22Rv1 (cell line): ENCODE results near the gene ZNF341.

Experiments used
- ZFX ChIP-seq: fragments of 450-650 bp; IDR thresholded peaks from 2 replicates; pipeline ENCODE4 v1.6.1; 2017; ENCODE audit warnings: antibody characterized with exemption, borderline replicate concordance
- TF ChIP-seq, protein P1 (sequence below): fragments of 450-650 bp; IDR thresholded peaks from 2 replicates; pipeline ENCODE4 v1.5.1; 2017; ENCODE audit warnings: mild to moderate bottlenecking

DNA sequence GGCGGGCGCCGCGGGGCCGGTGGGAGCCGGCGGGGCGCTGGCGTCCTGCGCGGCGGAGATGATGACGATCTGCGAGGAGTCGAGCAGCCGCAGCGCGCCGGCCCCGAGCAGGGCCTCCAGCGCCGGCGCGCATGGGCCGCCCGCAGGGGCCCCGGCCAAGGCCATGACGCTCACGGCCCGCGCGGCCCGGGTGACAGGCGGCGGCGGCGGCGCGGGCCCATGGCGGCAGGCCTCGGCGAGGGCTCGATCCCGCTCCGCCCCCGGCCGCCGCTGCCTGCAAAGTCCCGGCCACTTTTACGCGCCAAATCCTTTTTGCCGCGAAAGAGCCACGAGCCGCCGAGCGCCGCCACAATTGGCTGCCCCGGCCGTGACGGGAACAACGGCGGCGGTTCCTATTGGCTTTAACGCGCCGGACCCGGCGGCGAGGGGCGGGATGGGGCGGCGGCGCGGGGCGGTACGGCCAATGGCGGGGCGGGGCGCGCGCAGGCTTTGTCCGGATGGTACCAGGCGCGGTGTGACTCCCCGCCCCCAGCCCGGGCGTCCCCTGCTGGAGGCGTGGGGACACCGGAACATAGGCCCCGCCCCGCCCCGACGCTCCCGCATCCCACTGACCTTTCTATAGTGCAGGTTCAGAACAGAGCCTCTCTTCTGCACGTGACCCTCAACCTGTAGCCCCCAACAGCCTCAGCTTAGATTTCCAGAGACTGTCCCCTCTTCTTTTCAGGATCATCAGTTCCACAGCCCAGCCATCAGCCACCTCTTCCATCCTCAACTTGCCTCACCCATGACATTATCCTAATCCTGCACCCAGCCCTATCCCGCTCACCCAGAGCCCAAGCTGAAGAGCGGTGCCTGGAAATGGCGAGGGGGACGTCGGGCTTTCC, 45.5 kb upstream of the ZNF341 start, which contains the start of gene E2F1:
- TF ChIP-seq, protein P1, sequence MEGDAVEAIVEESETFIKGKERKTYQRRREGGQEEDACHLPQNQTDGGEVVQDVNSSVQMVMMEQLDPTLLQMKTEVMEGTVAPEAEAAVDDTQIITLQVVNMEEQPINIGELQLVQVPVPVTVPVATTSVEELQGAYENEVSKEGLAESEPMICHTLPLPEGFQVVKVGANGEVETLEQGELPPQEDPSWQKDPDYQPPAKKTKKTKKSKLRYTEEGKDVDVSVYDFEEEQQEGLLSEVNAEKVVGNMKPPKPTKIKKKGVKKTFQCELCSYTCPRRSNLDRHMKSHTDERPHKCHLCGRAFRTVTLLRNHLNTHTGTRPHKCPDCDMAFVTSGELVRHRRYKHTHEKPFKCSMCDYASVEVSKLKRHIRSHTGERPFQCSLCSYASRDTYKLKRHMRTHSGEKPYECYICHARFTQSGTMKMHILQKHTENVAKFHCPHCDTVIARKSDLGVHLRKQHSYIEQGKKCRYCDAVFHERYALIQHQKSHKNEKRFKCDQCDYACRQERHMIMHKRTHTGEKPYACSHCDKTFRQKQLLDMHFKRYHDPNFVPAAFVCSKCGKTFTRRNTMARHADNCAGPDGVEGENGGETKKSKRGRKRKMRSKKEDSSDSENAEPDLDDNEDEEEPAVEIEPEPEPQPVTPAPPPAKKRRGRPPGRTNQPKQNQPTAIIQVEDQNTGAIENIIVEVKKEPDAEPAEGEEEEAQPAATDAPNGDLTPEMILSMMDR, result peak; percentile 34
- TF ChIP-seq ZFX, result no peak
